K562 (cell line): Measurements from ENCODE around the gene KRTAP11-1. TPM values are rescaled to one million over a fixed set of nuclear protein-coding genes. Genes with fewer than 3 reads are reported as not detected.
A peak's percentile ranks its signal among the peaks of the same experiment; 100 is the strongest.

Experiments used
- CBX5 ChIP-seq: IDR thresholded peaks from 2 replicates; pipeline ENCODE4 v1.6.1; 2014; ENCODE audit warnings: low read depth, borderline replicate concordance
- GTF2E2 ChIP-seq: fragments of 200-800 bp; sonication (Bioruptor generic); IDR thresholded peaks from 2 replicates; pipeline ENCODE4 v1.6.1; 2016; ENCODE audit warnings: missing genetic modification characterization, missing compliant biosample characterization
- HSF4 ChIP-seq: fragments of 250-450 bp; sonication (Bioruptor Pico); IDR thresholded peaks from 2 replicates; pipeline ENCODE4 v2.1.2; 2022; ENCODE audit warnings: mild to moderate bottlenecking, moderate library complexity, borderline replicate concordance
- NR2C2 ChIP-seq, 2 experiments: fragments of 200-800 bp in 1 of 2; sonication (Bioruptor generic) in 1 of 2; sonication (generic) in 1 of 2; formaldehyde crosslinking in 1 of 2; IDR thresholded peaks; 2 replicates each; pipeline versions ENCODE4 v1.6.1 to v1.8.0; 2016 to 2022; ENCODE audit warnings: mild to moderate bottlenecking in 1 of 2, missing compliant biosample characterization in 1 of 2, missing genetic modification characterization in 1 of 2, missing genetic modification reagents in 1 of 2
- ZFP1 ChIP-seq: fragments of 450-650 bp; formaldehyde crosslinking; IDR thresholded peaks from 2 replicates; pipeline ENCODE4 v1.4.0; 2020; ENCODE audit warnings: mild to moderate bottlenecking, mixed read lengths
- polyA plus RNA-seq, 8 experiments: library from polyadenylated mRNA; depleted of rRNA in 4 of 8; stranded (reverse) in 5 of 8; unstranded in 3 of 8; fragments of >200 nt; fragmentation: Nextera tagmentation in 2 of 8; fragmentation: Illumina TruSeq in 1 of 8; extraction: Ambion mirVana in 2 of 8; extraction: Trizol in 1 of 8; gene quantifications; 2 replicates each; pipeline versions ENCODE4 v1.2.1 to v1.2.3, GENCODE V29; 2011 to 2014; ENCODE audit warnings: inconsistent platforms in 1 of 8, missing spikeins in 1 of 8
- total RNA-seq, 7 experiments: library from RNA; depleted of rRNA in 6 of 7; stranded (reverse); fragments of >200 nt in 6 of 7; fragmentation: Illumina TruSeq in 2 of 7; extraction: Trizol in 2 of 7; gene quantifications; 2 replicates each; pipeline versions ENCODE4 v1.2.1 to v1.2.3, GENCODE V29; 2011 to 2021; ENCODE audit warnings: low replicate concordance in 1 of 7
- TF ChIP-seq, protein P1 (sequence below): fragments of 450-650 bp; IDR thresholded peaks from one replicate; pipeline ENCODE4 v1.6.1; 2018; ENCODE audit warnings: mild to moderate bottlenecking, moderate library complexity; ENCODE audit not compliant: partially characterized antibody
- TF ChIP-seq, protein P2 (sequence below): fragments of 200-800 bp; sonication (Bioruptor generic); IDR thresholded peaks from 2 replicates; pipeline ENCODE4 v1.6.1; 2017; ENCODE audit warnings: missing genetic modification characterization, missing compliant biosample characterization
- TF ChIP-seq, protein P3 (sequence below): fragments of 450-650 bp; IDR thresholded peaks from 2 replicates; pipeline ENCODE4 v1.7.1; 2018; ENCODE audit warnings: mild to moderate bottlenecking, low read depth; ENCODE audit not compliant: partially characterized antibody
- TF ChIP-seq, protein P4 (sequence below), 2 experiments: fragments of 450-650 bp; formaldehyde crosslinking in 1 of 2; IDR thresholded peaks; 2 replicates each; pipeline versions ENCODE4 v1.4.0 to v1.6.1; 2014 to 2020; ENCODE audit warnings: mild to moderate bottlenecking in 2 of 2, borderline replicate concordance in 1 of 2, low read depth in 1 of 2
- TF ChIP-seq, protein P5 (sequence below), 2 experiments: fragments of 450-650 bp; conservative IDR thresholded peaks; 2 replicates each; pipeline ENCODE4 v1.6.1; 2017; ENCODE audit warnings: mild to moderate bottlenecking in 2 of 2, moderate library complexity in 2 of 2

KRTAP11-1 gene
- total and polyA plus RNA-seq, 9 of the 15 experiments (the other 6 are each of a cell fraction or from before 2014, with no cell fraction given) = not detected

DNA sequence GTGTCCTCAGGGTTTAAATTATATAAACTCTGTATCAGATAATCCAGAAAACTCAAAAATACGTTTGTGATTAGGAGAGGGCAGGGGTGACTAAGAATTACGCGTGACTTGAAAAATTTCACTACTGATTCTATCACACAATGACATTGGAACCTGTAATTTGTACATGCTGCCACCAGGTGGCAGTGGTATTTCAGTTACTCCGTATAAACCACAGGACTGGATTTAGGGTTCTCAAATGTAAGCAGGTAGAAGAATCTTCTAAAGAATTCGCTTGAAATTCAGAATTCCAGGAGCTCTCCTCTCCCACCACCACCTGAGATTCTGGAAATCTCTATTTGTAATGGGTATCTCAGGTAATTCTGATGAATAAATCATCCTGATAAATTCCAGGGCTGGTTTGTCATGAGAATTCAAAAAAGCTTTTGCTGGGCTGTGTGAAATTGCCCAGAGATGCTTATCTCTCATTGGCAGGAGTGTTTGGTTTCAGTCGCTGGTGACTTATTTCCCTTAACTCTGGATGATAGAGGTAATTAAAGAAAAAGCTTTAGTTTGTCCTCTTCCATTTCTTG, 50.1 kb downstream of the KRTAP11-1 start (continued):
- TF ChIP-seq GTF2E2 (tag) (no peak), NR2C2 (CRISPR knock-in tag; IDR thresholded peaks at IDR 0.05) (no peak), NR2C2 (tag; IDR thresholded peaks at IDR 0.05) (no peak), CBX5 (0 out of 2 replicates have a peak, but pooled peaks have one; percentile 41), ZFP1 (no peak), HSF4 (no peak)
- TF ChIP-seq, protein P1, sequence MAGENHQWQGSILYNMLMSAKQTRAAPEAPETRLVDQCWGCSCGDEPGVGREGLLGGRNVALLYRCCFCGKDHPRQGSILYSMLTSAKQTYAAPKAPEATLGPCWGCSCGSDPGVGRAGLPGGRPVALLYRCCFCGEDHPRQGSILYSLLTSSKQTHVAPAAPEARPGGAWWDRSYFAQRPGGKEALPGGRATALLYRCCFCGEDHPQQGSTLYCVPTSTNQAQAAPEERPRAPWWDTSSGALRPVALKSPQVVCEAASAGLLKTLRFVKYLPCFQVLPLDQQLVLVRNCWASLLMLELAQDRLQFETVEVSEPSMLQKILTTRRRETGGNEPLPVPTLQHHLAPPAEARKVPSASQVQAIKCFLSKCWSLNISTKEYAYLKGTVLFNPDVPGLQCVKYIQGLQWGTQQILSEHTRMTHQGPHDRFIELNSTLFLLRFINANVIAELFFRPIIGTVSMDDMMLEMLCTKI = no peak
- TF ChIP-seq, protein P2, sequence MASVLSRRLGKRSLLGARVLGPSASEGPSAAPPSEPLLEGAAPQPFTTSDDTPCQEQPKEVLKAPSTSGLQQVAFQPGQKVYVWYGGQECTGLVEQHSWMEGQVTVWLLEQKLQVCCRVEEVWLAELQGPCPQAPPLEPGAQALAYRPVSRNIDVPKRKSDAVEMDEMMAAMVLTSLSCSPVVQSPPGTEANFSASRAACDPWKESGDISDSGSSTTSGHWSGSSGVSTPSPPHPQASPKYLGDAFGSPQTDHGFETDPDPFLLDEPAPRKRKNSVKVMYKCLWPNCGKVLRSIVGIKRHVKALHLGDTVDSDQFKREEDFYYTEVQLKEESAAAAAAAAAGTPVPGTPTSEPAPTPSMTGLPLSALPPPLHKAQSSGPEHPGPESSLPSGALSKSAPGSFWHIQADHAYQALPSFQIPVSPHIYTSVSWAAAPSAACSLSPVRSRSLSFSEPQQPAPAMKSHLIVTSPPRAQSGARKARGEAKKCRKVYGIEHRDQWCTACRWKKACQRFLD (CRISPR knock-in tag) = no peak
- TF ChIP-seq, protein P3, sequence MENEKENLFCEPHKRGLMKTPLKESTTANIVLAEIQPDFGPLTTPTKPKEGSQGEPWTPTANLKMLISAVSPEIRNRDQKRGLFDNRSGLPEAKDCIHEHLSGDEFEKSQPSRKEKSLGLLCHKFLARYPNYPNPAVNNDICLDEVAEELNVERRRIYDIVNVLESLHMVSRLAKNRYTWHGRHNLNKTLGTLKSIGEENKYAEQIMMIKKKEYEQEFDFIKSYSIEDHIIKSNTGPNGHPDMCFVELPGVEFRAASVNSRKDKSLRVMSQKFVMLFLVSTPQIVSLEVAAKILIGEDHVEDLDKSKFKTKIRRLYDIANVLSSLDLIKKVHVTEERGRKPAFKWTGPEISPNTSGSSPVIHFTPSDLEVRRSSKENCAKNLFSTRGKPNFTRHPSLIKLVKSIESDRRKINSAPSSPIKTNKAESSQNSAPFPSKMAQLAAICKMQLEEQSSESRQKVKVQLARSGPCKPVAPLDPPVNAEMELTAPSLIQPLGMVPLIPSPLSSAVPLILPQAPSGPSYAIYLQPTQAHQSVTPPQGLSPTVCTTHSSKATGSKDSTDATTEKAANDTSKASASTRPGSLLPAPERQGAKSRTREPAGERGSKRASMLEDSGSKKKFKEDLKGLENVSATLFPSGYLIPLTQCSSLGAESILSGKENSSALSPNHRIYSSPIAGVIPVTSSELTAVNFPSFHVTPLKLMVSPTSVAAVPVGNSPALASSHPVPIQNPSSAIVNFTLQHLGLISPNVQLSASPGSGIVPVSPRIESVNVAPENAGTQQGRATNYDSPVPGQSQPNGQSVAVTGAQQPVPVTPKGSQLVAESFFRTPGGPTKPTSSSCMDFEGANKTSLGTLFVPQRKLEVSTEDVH = no peak
- TF ChIP-seq, protein P4, sequence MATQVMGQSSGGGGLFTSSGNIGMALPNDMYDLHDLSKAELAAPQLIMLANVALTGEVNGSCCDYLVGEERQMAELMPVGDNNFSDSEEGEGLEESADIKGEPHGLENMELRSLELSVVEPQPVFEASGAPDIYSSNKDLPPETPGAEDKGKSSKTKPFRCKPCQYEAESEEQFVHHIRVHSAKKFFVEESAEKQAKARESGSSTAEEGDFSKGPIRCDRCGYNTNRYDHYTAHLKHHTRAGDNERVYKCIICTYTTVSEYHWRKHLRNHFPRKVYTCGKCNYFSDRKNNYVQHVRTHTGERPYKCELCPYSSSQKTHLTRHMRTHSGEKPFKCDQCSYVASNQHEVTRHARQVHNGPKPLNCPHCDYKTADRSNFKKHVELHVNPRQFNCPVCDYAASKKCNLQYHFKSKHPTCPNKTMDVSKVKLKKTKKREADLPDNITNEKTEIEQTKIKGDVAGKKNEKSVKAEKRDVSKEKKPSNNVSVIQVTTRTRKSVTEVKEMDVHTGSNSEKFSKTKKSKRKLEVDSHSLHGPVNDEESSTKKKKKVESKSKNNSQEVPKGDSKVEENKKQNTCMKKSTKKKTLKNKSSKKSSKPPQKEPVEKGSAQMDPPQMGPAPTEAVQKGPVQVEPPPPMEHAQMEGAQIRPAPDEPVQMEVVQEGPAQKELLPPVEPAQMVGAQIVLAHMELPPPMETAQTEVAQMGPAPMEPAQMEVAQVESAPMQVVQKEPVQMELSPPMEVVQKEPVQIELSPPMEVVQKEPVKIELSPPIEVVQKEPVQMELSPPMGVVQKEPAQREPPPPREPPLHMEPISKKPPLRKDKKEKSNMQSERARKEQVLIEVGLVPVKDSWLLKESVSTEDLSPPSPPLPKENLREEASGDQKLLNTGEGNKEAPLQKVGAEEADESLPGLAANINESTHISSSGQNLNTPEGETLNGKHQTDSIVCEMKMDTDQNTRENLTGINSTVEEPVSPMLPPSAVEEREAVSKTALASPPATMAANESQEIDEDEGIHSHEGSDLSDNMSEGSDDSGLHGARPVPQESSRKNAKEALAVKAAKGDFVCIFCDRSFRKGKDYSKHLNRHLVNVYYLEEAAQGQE (IDR thresholded peaks at IDR 0.05; ENCODE audit: borderline replicate concordance) = peak; percentile 29; the same call in 1 of the 2 replicates
- TF ChIP-seq, protein P4 (CRISPR knock-in tag; IDR thresholded peaks at IDR 0.05; ENCODE audit: low read depth) = no peak
- TF ChIP-seq, protein P5, sequence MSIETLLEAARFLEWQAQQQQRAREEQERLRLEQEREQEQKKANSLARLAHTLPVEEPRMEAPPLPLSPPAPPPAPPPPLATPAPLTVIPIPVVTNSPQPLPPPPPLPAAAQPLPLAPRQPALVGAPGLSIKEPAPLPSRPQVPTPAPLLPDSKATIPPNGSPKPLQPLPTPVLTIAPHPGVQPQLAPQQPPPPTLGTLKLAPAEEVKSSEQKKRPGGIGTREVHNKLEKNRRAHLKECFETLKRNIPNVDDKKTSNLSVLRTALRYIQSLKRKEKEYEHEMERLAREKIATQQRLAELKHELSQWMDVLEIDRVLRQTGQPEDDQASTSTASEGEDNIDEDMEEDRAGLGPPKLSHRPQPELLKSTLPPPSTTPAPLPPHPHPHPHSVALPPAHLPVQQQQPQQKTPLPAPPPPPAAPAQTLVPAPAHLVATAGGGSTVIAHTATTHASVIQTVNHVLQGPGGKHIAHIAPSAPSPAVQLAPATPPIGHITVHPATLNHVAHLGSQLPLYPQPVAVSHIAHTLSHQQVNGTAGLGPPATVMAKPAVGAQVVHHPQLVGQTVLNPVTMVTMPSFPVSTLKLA (conservative IDR thresholded peaks at IDR 0.05) = no peak
